ENCODE data around the gene MIX23. TPM values are rescaled to one million over a fixed set of nuclear protein-coding genes. Genes with fewer than 3 reads are reported as not detected.

Gene MIX23
- total and polyA plus RNA-seq, 7 donors, result 34.9 to 134 (median 50.3) TPM

DNA sequence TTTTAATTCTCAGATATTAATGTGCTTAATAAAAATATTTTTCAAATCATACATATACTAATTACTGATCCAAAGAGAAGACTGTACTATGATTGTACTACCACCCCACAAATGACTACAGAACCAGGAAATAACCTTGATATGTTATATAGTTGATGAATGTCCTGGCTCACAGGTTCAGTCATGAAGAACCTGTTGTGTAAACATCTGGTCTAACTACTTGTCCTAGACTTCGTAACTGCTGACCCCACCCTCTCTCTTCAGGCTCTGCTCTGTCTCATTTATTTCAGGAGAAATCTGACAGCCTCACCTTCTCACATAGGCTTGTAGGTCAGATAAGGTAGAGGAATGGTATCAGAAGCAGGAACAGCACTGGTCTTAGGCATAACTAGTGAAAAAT lies 72.7 kb downstream of the MIX23 start:
- DNase-seq, result no peak
- TF ChIP-seq, protein P1, sequence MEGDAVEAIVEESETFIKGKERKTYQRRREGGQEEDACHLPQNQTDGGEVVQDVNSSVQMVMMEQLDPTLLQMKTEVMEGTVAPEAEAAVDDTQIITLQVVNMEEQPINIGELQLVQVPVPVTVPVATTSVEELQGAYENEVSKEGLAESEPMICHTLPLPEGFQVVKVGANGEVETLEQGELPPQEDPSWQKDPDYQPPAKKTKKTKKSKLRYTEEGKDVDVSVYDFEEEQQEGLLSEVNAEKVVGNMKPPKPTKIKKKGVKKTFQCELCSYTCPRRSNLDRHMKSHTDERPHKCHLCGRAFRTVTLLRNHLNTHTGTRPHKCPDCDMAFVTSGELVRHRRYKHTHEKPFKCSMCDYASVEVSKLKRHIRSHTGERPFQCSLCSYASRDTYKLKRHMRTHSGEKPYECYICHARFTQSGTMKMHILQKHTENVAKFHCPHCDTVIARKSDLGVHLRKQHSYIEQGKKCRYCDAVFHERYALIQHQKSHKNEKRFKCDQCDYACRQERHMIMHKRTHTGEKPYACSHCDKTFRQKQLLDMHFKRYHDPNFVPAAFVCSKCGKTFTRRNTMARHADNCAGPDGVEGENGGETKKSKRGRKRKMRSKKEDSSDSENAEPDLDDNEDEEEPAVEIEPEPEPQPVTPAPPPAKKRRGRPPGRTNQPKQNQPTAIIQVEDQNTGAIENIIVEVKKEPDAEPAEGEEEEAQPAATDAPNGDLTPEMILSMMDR (IDR thresholded peaks at IDR 0.05), result no peak
- intact Hi-C loops (cut with DNase I), result no loop called here
- H3K27ac ChIP-seq, result no peak overlapping the region
- WGBS, 3 donors, result 39 to 59% (median 55%) methylated on average over 1 of the region's 1 CpG
- H3K36me3 ChIP-seq (ENCODE audit: insufficient read depth in 1 of 2, low read depth in 1 of 2), result no peaks in the 10 kb centered on the region
- H3K4me3 ChIP-seq, result no peak overlapping the region
- no peak for ATAC-seq
- H3K27me3 ChIP-seq (ENCODE audit: insufficient read depth in 3 of 3, low read length in 2 of 3), result peaks cover 0 to 2% (median 0%) of the 10 kb centered on the region in 3 donors
- H3K9me3 ChIP-seq, result no peaks in the 10 kb centered on the region
- H3K4me1 ChIP-seq, result no peaks in the 10 kb centered on the region

Other genes with a start within 250 kb of the MIX23 start
- gene CASR, start 199.6 kb downstream of the MIX23 start, total RNA-seq, result under 1 TPM in 1 of 4 donors, not detected in 3; 0.02 TPM
- gene CASR, start 199.6 kb downstream of the MIX23 start, polyA plus RNA-seq, result not detected
- gene CSTA, start 58.0 kb downstream of the MIX23 start, total RNA-seq, result under 1 TPM; 0.40 to 0.84 (median 0.81) TPM
- gene CSTA, start 58.0 kb downstream of the MIX23 start, polyA plus RNA-seq, result 1 to 10 TPM in 2 of 3 donors, under 1 TPM in 1; 0.67 to 3.3 (median 2.1) TPM
- 10 to 100 TPM; 42.4 to 98.4 (median 60.0) TPM for gene FAM162A, start 951 bp upstream of the MIX23 start, total RNA-seq
- 100 to 1,000 TPM in 1 of 3 donors, 10 to 100 TPM in 2; 36.0 to 127 (median 94.4) TPM for gene FAM162A, start 951 bp upstream of the MIX23 start, polyA plus RNA-seq
- gene WDR5B, start 32.8 kb upstream of the MIX23 start, total RNA-seq, result 1 to 10 TPM; 1.8 to 4.0 (median 3.3) TPM
- gene WDR5B, start 32.8 kb upstream of the MIX23 start, polyA plus RNA-seq, result 1 to 10 TPM; 1.2 to 6.5 (median 1.9) TPM
- 100 to 1,000 TPM; 180 to 263 (median 233) TPM for gene KPNA1, start 131.7 kb upstream of the MIX23 start, total RNA-seq
- 100 to 1,000 TPM in 1 of 3 donors, 10 to 100 TPM in 2; 39.5 to 125 (median 49.8) TPM for gene KPNA1, start 131.7 kb upstream of the MIX23 start, polyA plus RNA-seq
- gene PARP9, start 181.1 kb upstream of the MIX23 start, total RNA-seq, result 10 to 100 TPM in 3 of 4 donors, 1 to 10 TPM in 1; 8.9 to 18.9 (median 12.6) TPM
- 10 to 100 TPM in 1 of 3 donors, 1 to 10 TPM in 2; 6.5 to 12.3 (median 7.8) TPM for gene PARP9, start 181.1 kb upstream of the MIX23 start, polyA plus RNA-seq
- 10 to 100 TPM; 11.5 to 26.6 (median 12.2) TPM for gene DTX3L, start 181.1 kb upstream of the MIX23 start, total RNA-seq
- gene DTX3L, start 181.1 kb upstream of the MIX23 start, polyA plus RNA-seq, result 1 to 10 TPM; 3.1 to 9.8 (median 3.5) TPM
- 1 to 10 TPM in 1 of 4 donors, under 1 TPM in 3; 0.18 to 1.0 (median 0.73) TPM for gene PARP15, start 194.4 kb upstream of the MIX23 start, total RNA-seq
- gene PARP15, start 194.4 kb upstream of the MIX23 start, polyA plus RNA-seq, result under 1 TPM; 0.11 to 0.34 (median 0.25) TPM

Data from psoas muscle (tissue), 8 donors.